HCT116 (cell line): ENCODE measurements around the gene RXRA. TPM values are rescaled to one million over a fixed set of nuclear protein-coding genes. Genes with fewer than 3 reads are reported as not detected.

Experiments
- ATAC-seq: fragments of 200-7000 bp; cut with Tn5 transposase; 2 replicates; pipeline ENCODE4 v1.9.1; 2020; ENCODE audit warnings: mild to moderate bottlenecking, moderate library complexity
- BruUV-seq: library from RNA; stranded (reverse); fragments of 400-500 nt; replicated peaks from 2 replicates; lab custom pipeline; 2021; lab: Mats Ljungman, UMichigan
- CTCF ChIA-PET: fragments of 300-600 bp; sonication (Branson Sonifier 250); formaldehyde crosslinking; loops from one replicate; lab custom pipeline; 2021; ENCODE audit warnings: antibody characterized with exemption; lab: Charles Lee
- POLR2A ChIA-PET: fragments of 300-600, 350-600 bp; sonication (Branson Sonifier 250); formaldehyde crosslinking; loops from one replicate; lab custom pipeline; 2021; ENCODE audit warnings: antibody characterized with exemption; lab: Charles Lee
- RAD21 ChIA-PET, 2 experiments: fragments of 300-600 bp; sonication (Branson Sonifier 250); formaldehyde crosslinking; loops; one replicate each; lab custom pipeline; 2023; ENCODE audit warnings: low total read pairs in 2 of 2; ENCODE audit not compliant: uncharacterized antibody in 2 of 2, unreplicated experiment in 2 of 2, low non-redundant PET in 1 of 2; lab: Charles Lee
- DNase-seq: peaks from one replicate; pipeline ENCODE4 v3.0.0-alpha.2; 2010; ENCODE audit warnings: low read depth, low spot score
- H2AFZ ChIP-seq: fragments of 200-600 bp; shearing (Covaris generic), sonication (generic); 2 replicates; pipeline ENCODE4 v1.6.1; 2017; ENCODE audit warnings: low read depth, mixed run types, mixed read lengths, antibody characterized with exemption, low read length; ENCODE audit not compliant: poor library complexity, severe bottlenecking
- H3K27ac ChIP-seq: 2 replicates; pipeline ENCODE4 v1.5.1; 2012; ENCODE audit warnings: low read depth, low read length
- H3K27me3 ChIP-seq: fragments of 200-600 bp; sonication (generic); 2 replicates; pipeline ENCODE4 v1.6.1; 2016; ENCODE audit warnings: mixed run types, low read length, mixed read lengths; ENCODE audit not compliant: insufficient read depth
- H3K36me3 ChIP-seq, 2 experiments: fragments of 200-500 bp in 1 of 2; fragments of 200-600 bp in 1 of 2; sonication (Bioruptor generic) in 1 of 2; sonication (generic) in 1 of 2; 2 replicates each; pipeline versions ENCODE4 v1.5.1 to v1.6.1; 2014 to 2016; ENCODE audit warnings: low read length in 2 of 2, inconsistent platforms in 1 of 2, mixed read lengths in 1 of 2, mixed run types in 1 of 2; ENCODE audit not compliant: insufficient read depth in 2 of 2, control insufficient read depth in 1 of 2
- H3K4me1 ChIP-seq, 2 experiments: fragments of 200-600 bp in 1 of 2; sonication (generic) in 1 of 2; 2 replicates each; pipeline versions ENCODE4 v1.5.1 to v1.6.1; 2012 to 2017; ENCODE audit warnings: low read length in 2 of 2, inconsistent platforms in 1 of 2, mild to moderate bottlenecking in 1 of 2, mixed read lengths in 1 of 2, mixed run types in 1 of 2, moderate library complexity in 1 of 2; ENCODE audit not compliant: insufficient read depth in 2 of 2, control insufficient read depth in 1 of 2
- H3K4me2 ChIP-seq: fragments of 200-600 bp; sonication (generic); 2 replicates; pipeline ENCODE4 v1.6.1; 2017; ENCODE audit warnings: mixed run types, low read length, mixed read lengths
- H3K4me3 ChIP-seq, 2 experiments: fragments of 200-600 bp in 1 of 2; sonication (generic) in 1 of 2; replicated peaks in 1 of 2; 2 replicates each; pipeline ENCODE4 v1.5.1; 2011 to 2016; ENCODE audit warnings: low read length in 2 of 2, control low read depth in 1 of 2, low read depth in 1 of 2, mild to moderate bottlenecking in 1 of 2, mixed read lengths in 1 of 2, mixed run types in 1 of 2
- H3K79me2 ChIP-seq: fragments of 200-600 bp; sonication (generic); 2 replicates; pipeline ENCODE4 v1.6.1; 2017; ENCODE audit warnings: mild to moderate bottlenecking, mixed run types, low read length, moderate library complexity, mixed read lengths; ENCODE audit not compliant: insufficient read depth
- H3K9ac ChIP-seq: fragments of 200-600 bp; sonication (generic); 2 replicates; pipeline ENCODE4 v1.6.1; 2016; ENCODE audit warnings: low read length, mixed read lengths
- H3K9me2 ChIP-seq: fragments of 200-600 bp; sonication (generic), shearing (Covaris generic); 2 replicates; pipeline ENCODE4 v1.6.1; 2017; ENCODE audit warnings: mixed run types, mild to moderate bottlenecking, moderate library complexity; ENCODE audit not compliant: insufficient read depth
- H3K9me3 ChIP-seq, 2 experiments: fragments of 200-500 bp in 1 of 2; fragments of 200-600 bp in 1 of 2; sonication (Bioruptor generic) in 1 of 2; sonication (generic) in 1 of 2; 2 replicates each; pipeline ENCODE4 v1.6.1; 2014 to 2017; ENCODE audit warnings: low read length in 2 of 2, mixed read lengths in 2 of 2, inconsistent platforms in 1 of 2, low read depth in 1 of 2, mild to moderate bottlenecking in 1 of 2, mixed run types in 1 of 2, moderate library complexity in 1 of 2; ENCODE audit not compliant: control insufficient read depth in 1 of 2, insufficient read depth in 1 of 2
- H4K20me1 ChIP-seq: fragments of 200-600 bp; sonication (generic), shearing (Covaris generic); 2 replicates; pipeline ENCODE4 v1.6.1; 2017; ENCODE audit warnings: mixed run types, mild to moderate bottlenecking, moderate library complexity; ENCODE audit not compliant: insufficient read depth
- CBX3 ChIP-seq: IDR thresholded peaks from 2 replicates; pipeline ENCODE4 v1.6.1; 2012; ENCODE audit warnings: low read depth
- CEBPB ChIP-seq: IDR thresholded peaks from 2 replicates; pipeline ENCODE4 v1.6.1; 2012; ENCODE audit warnings: low read depth
- CTCF ChIP-seq, 3 experiments: fragments of 200-600 bp in 1 of 3; sonication (generic) in 1 of 3; IDR thresholded peaks in 2 of 3; conservative IDR thresholded peaks in 1 of 3; 2 replicates each; pipeline ENCODE4 v1.5.1; 2012 to 2017; ENCODE audit warnings: low read depth in 2 of 3, low read length in 2 of 3, antibody characterized with exemption in 1 of 3, borderline replicate concordance in 1 of 3, control low read depth in 1 of 3, mild to moderate bottlenecking in 1 of 3, mixed read lengths in 1 of 3, mixed run types in 1 of 3, moderate library complexity in 1 of 3; ENCODE audit not compliant: insufficient read depth in 1 of 3
- EGR1 ChIP-seq: IDR thresholded peaks from 2 replicates; pipeline ENCODE4 v1.6.1; 2012; ENCODE audit warnings: low read depth
- ELF1 ChIP-seq: IDR thresholded peaks from 2 replicates; pipeline ENCODE4 v1.6.1; 2012; ENCODE audit warnings: low read depth, borderline replicate concordance
- EZH2 ChIP-seq: fragments of 200-600 bp; sonication (generic); IDR thresholded peaks from 2 replicates; pipeline ENCODE4 v1.6.1; 2017; ENCODE audit warnings: antibody characterized with exemption, mixed run types
- EZH2phosphoT487 ChIP-seq: fragments of 200-600 bp; IDR thresholded peaks from 2 replicates; pipeline ENCODE4 v1.6.1; 2018; ENCODE audit warnings: antibody characterized with exemption, borderline replicate concordance
- JUND ChIP-seq: IDR thresholded peaks from 2 replicates; pipeline ENCODE4 v1.6.1; 2012
- POLR2A ChIP-seq: IDR thresholded peaks from 2 replicates; pipeline ENCODE4 v1.7.0; 2011; ENCODE audit warnings: borderline replicate concordance; ENCODE audit not compliant: insufficient read depth, insufficient read length; ENCODE audit errors: extremely low read depth
- POLR2AphosphoS5 ChIP-seq: IDR thresholded peaks from 2 replicates; pipeline ENCODE4 v1.6.1; 2011; ENCODE audit warnings: mild to moderate bottlenecking, low read depth, low read length, moderate library complexity
- RAD21 ChIP-seq: IDR thresholded peaks from 2 replicates; pipeline ENCODE4 v1.6.1; 2012; ENCODE audit warnings: low read depth, mild to moderate bottlenecking
- REST ChIP-seq: IDR thresholded peaks from 2 replicates; pipeline ENCODE4 v1.6.1; 2012; ENCODE audit warnings: low read depth
- SIN3A ChIP-seq: IDR thresholded peaks from 2 replicates; pipeline ENCODE4 v1.6.1; 2012; ENCODE audit warnings: low read depth
- ZNF274 ChIP-seq: fragments of 200-500 bp; sonication (Bioruptor generic); IDR thresholded peaks from 2 replicates; pipeline ENCODE4 v1.6.1; 2014; ENCODE audit warnings: mild to moderate bottlenecking, low read depth, low read length, inconsistent platforms
- intact Hi-C: fragments of 100-400 bp; cut with micrococcal nuclease; formaldehyde crosslinking; loops from 2 replicates; pipeline ENCODE4 v1.10.0; 2022
- total RNA-seq: library from RNA; stranded (reverse); gene quantifications from one replicate; pipeline ENCODE4 v1.2.1, GENCODE V29; 2021; ENCODE audit not compliant: unreplicated experiment
- TF ChIP-seq, protein P1 (sequence below): IDR thresholded peaks from 2 replicates; pipeline ENCODE4 v1.6.1; 2011; ENCODE audit warnings: mild to moderate bottlenecking, low read length, moderate library complexity; ENCODE audit not compliant: insufficient replicate concordance; ENCODE audit errors: extremely low read depth

Gene RXRA
- total RNA-seq, 1 experiment from 2014 or later: 43.9 TPM

- TF ChIP-seq, protein P1, sequence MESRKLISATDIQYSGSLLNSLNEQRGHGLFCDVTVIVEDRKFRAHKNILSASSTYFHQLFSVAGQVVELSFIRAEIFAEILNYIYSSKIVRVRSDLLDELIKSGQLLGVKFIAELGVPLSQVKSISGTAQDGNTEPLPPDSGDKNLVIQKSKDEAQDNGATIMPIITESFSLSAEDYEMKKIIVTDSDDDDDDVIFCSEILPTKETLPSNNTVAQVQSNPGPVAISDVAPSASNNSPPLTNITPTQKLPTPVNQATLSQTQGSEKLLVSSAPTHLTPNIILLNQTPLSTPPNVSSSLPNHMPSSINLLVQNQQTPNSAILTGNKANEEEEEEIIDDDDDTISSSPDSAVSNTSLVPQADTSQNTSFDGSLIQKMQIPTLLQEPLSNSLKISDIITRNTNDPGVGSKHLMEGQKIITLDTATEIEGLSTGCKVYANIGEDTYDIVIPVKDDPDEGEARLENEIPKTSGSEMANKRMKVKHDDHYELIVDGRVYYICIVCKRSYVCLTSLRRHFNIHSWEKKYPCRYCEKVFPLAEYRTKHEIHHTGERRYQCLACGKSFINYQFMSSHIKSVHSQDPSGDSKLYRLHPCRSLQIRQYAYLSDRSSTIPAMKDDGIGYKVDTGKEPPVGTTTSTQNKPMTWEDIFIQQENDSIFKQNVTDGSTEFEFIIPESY: no peak
- TF ChIP-seq SIN3A (no peak), CTCF (IDR thresholded peaks at IDR 0.05 in 2 of 3, conservative IDR thresholded peaks at IDR 0.05 in 1 of 3; ENCODE audit: borderline replicate concordance in 1 of 3, insufficient read depth in 1 of 3, low read depth in 2 of 3, low read length in 2 of 3) (no peak)
Measured at GRCh38 chr9:134477342-134477925, 151.2 kb downstream of the RXRA start (continued).

DNA sequence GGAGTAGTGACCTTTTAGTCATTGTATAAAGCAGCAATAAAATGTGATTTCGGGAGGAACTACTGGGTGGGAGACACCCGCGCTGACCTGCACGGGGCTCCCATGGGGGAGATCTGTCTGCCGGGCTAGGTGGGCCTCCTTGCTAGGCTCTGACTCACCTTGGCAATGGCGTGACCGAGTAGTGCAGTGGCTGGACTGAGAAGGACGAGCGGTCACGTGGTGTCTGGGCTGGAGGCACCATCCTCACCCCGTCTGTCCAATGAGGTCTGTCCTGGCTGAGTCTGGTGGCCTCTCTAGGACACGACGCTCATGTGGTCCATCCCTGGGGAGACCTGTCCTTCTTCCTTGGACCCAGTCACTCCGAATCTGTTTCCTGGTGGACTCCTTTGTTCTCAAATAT lies 151.7 kb downstream of the RXRA start:
- Histone ChIP-seq H3K4me2 (no peak overlapping the region), H3K36me3 (no peaks in the 10 kb centered on the region), H3K9me3 (no peaks in the 10 kb centered on the region), H3K4me3 (no peak overlapping the region), H2AFZ (no peak overlapping the region), H3K9me2 (no peaks in the 10 kb centered on the region), H3K4me1 (no peaks in the 10 kb centered on the region), H3K79me2 (no peaks in the 10 kb centered on the region), H3K9ac (no peak overlapping the region), H3K27ac (no peak overlapping the region), H4K20me1 (no peaks in the 10 kb centered on the region), H3K27me3 (no peaks in the 10 kb centered on the region)
- intact Hi-C loops: no loop called here
- ChIA-PET RAD21 (no interaction called here), POLR2A (no interaction called here), CTCF (no interaction called here)
- no TSS peak for BruUV-seq
- DNase-seq (no peak), ATAC-seq (no peak)
- no peak for TF ChIP-seq ELF1
- TF ChIP-seq REST: no peak
- TF ChIP-seq CBX3: no peak
- no peak for TF ChIP-seq EGR1
- TF ChIP-seq POLR2AphosphoS5: no peak
- TF ChIP-seq ZNF274: no peak
- no peak for TF ChIP-seq CEBPB
- TF ChIP-seq JUND: no peak
- TF ChIP-seq CTCF (IDR thresholded peaks at IDR 0.05 in 2 of 3, conservative IDR thresholded peaks at IDR 0.05 in 1 of 3; ENCODE audit: borderline replicate concordance in 1 of 3, insufficient read depth in 1 of 3, low read depth in 2 of 3, low read length in 2 of 3): no peak
- TF ChIP-seq RAD21: no peak
- TF ChIP-seq POLR2A: no peak
- TF ChIP-seq EZH2: no peak
- no peak for TF ChIP-seq EZH2phosphoT487
